Measurements from ENCODE around the gene NECTIN2. TPM values are rescaled to one million over a fixed set of nuclear protein-coding genes. Genes with fewer than 3 reads are reported as not detected.

NECTIN2 gene
- total RNA-seq, 1 experiment from 2014 or later = 115 TPM

DNA sequence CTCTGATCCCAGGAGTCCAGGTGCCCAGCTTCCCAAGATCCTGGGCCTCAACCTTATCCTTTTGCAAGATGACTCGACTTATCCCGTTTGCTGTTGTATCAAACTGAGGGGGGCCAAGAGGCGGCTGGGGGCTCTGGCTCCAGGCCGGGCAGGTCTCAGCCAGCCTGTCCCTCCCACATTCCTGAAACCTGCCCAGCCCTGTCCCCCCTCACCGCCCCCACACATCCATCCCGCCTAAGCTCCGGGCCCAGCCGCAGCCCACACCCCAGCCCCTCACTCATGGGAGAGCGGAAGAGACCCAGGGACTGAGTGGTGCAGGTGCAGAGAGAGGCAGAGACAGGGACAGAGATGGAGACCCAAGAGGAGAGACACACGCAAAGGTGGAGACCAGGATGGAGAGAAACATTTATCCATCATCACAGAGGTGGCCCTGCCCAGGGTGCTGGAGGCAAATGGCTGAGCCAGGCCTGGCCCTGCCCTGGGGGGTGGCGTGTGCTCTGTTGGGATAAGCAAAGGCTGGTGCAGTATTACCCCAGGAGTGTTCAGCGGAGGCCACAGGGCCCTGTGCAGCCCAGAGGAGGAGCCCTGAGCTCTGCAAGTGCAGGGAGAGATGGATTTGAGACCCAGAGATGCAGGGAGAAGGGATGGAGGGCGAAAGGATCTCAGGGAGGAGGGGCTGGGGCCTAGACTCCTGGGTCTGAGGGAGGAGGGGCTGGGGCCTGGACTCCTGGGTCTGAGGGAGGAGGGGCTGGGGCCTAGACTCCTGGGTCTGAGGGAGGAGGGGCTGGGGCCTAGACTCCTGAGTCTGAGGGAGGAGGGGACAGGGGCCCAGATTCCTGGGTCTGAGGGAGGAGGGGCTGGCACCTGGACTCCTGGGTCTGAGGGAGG is 35.6 kb upstream of the NECTIN2 start:
- no peak for DNase-seq
- H3K4me3 ChIP-seq = no peak overlapping the region; the same call in 1 of the 2 replicates
- no peak overlapping the region for H3K27ac ChIP-seq
- no peak for TF ChIP-seq EZH2 (IDR thresholded peaks at IDR 0.05; ENCODE audit: low read depth)
- no peak for TF ChIP-seq CTCF (conservative IDR thresholded peaks at IDR 0.05)
- no peaks in the 10 kb centered on the region for H3K9me3 ChIP-seq (ENCODE audit: insufficient read depth, low read depth)
- H3F3A ChIP-seq (ENCODE audit: insufficient read depth, low read depth) = peaks cover 49% of the 10 kb centered on the region
- H3K4me2 ChIP-seq = peak overlapping the region; percentile 96
- H3K36me3 ChIP-seq (ENCODE audit: low read depth) = 0 out of 2 replicates have a peak, but pooled peaks cover 10% of the 10 kb centered on the region
- no peak overlapping the region for H2AFZ ChIP-seq
- peaks cover 36% of the 10 kb centered on the region for H3K4me1 ChIP-seq (replicated peaks; ENCODE audit: insufficient read depth)
- POLR2A ChIA-PET (ENCODE audit: unreplicated experiment) = interaction anchor here (0.6 kb wide), 1 partner anchor 27 kb away, joined by 18 read pairs; no protein-coding TSS in a partner anchor
- H3K9me2 ChIP-seq (ENCODE audit: insufficient read depth) = no peaks in the 10 kb centered on the region
- intact Hi-C loops (cut with micrococcal nuclease; ENCODE audit: unreplicated experiment) = no loop called here
- CTCF ChIA-PET = interaction anchor here (0.6 kb wide), 1 partner anchor 670 kb away, joined by 3 read pairs; no protein-coding TSS in a partner anchor
- peaks cover 14% of the 10 kb centered on the region for H3K79me2 ChIP-seq (ENCODE audit: low read depth)
- H4K20me1 ChIP-seq (ENCODE audit: insufficient read depth) = peaks cover 12% of the 10 kb centered on the region
- BruUV-seq (replicated peaks) = no TSS peak
- no peaks in the 10 kb centered on the region for H3K27me3 ChIP-seq (ENCODE audit: insufficient read depth, low read depth)

DNA sequence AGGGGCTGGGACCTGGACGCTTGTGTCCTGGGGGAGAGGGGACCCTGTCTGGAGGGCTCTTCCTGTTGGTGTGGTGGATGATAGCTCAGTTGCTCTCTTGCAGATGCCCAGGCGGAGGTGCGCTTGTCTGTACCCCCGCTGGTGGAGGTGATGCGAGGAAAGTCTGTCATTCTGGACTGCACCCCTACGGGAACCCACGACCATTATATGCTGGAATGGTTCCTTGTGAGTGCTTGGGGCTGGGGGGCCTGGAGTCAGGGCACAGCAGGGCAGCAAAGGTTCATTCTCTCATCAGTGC is 35.0 kb upstream of the NECTIN2 start:
- POLR2A ChIA-PET (ENCODE audit: unreplicated experiment) = interaction anchor here (0.6 kb wide), 1 partner anchor 28 kb away, joined by 18 read pairs; no protein-coding TSS in a partner anchor
- H3K36me3 ChIP-seq (ENCODE audit: low read depth) = 0 out of 2 replicates have a peak, but pooled peaks cover 10% of the 10 kb centered on the region
- BruUV-seq (replicated peaks) = no TSS peak
- H3K9me2 ChIP-seq (ENCODE audit: insufficient read depth) = no peaks in the 10 kb centered on the region
- intact Hi-C loops (cut with micrococcal nuclease; ENCODE audit: unreplicated experiment) = no loop called here
- H2AFZ ChIP-seq = no peak overlapping the region
- peaks cover 12% of the 10 kb centered on the region for H4K20me1 ChIP-seq (ENCODE audit: insufficient read depth)
- H3K4me2 ChIP-seq = no peak overlapping the region
- H3K9me3 ChIP-seq (ENCODE audit: insufficient read depth, low read depth) = no peaks in the 10 kb centered on the region
- peaks cover 46% of the 10 kb centered on the region for H3F3A ChIP-seq (ENCODE audit: insufficient read depth, low read depth)
- no peak overlapping the region for H3K27ac ChIP-seq
- no peak overlapping the region for H3K4me3 ChIP-seq
- CTCF ChIA-PET = no interaction called here
- no peak for TF ChIP-seq EZH2 (IDR thresholded peaks at IDR 0.05; ENCODE audit: low read depth)
- TF ChIP-seq CTCF (conservative IDR thresholded peaks at IDR 0.05) = no peak
- no peaks in the 10 kb centered on the region for H3K27me3 ChIP-seq (ENCODE audit: insufficient read depth, low read depth)
- no peak for DNase-seq
- H3K4me1 ChIP-seq (replicated peaks; ENCODE audit: insufficient read depth) = peaks cover 36% of the 10 kb centered on the region
- H3K79me2 ChIP-seq (ENCODE audit: low read depth) = peaks cover 14% of the 10 kb centered on the region

DNA sequence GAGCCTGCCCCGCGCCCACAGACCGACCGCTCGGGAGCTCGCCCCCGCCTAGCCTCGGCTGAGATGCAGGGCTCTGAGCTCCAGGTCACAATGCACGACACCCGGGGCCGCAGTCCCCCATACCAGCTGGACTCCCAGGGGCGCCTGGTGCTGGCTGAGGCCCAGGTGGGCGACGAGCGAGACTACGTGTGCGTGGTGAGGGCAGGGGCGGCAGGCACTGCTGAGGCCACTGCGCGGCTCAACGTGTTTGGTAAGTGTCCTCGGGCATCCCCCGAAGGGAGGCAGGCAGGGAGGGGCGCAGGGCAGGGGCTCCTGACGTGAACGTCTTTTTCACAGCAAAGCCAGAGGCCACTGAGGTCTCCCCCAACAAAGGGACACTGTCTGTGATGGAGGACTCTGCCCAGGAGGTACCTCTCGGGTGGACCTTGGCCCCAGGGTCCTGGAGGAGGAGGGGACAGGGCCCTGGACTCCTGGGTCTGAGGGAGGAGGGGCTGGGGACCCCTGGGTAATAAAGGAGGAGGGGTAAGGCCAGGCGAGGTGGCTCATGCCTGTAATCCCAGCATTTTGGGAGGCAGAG is 33.9 kb upstream of the NECTIN2 start:
- Histone ChIP-seq H4K20me1 (ENCODE audit: insufficient read depth) (peaks cover 12% of the 10 kb centered on the region), H3K4me3 (no peak overlapping the region), H2AFZ (no peak overlapping the region), H3K27ac (no peak overlapping the region), H3K27me3 (ENCODE audit: insufficient read depth, low read depth) (no peaks in the 10 kb centered on the region), H3K79me2 (ENCODE audit: low read depth) (peaks cover 14% of the 10 kb centered on the region), H3F3A (ENCODE audit: insufficient read depth, low read depth) (peaks cover 34% of the 10 kb centered on the region), H3K4me1 (replicated peaks; ENCODE audit: insufficient read depth) (peaks cover 24% of the 10 kb centered on the region), H3K4me2 (no peak overlapping the region), H3K9me3 (ENCODE audit: insufficient read depth, low read depth) (no peaks in the 10 kb centered on the region), H3K36me3 (ENCODE audit: low read depth) (0 out of 2 replicates have a peak, but pooled peaks cover 10% of the 10 kb centered on the region), H3K9me2 (ENCODE audit: insufficient read depth) (no peaks in the 10 kb centered on the region)
- DNase-seq = no peak
- CTCF ChIA-PET = no interaction called here
- no TSS peak for BruUV-seq (replicated peaks)
- POLR2A ChIA-PET (ENCODE audit: unreplicated experiment) = interaction anchor here (0.7 kb wide), 1 partner anchor 79 kb away, joined by 3 read pairs; the partner anchor contains the start of gene TOMM40
- TF ChIP-seq CTCF (conservative IDR thresholded peaks at IDR 0.05) (no peak), EZH2 (IDR thresholded peaks at IDR 0.05; ENCODE audit: low read depth) (no peak)
- intact Hi-C loops (cut with micrococcal nuclease; ENCODE audit: unreplicated experiment) = no loop called here
